Neural progenitor cell (in vitro differentiated cells): ENCODE measurements around the gene GCN1. TPM values are rescaled to one million over a fixed set of nuclear protein-coding genes. Genes with fewer than 3 reads are reported as not detected.

Experiments used
- DNase-seq: peaks from one replicate; pipeline ENCODE4 v3.0.0-alpha.2; 2016; ENCODE audit warnings: low spot score
- H2AFZ ChIP-seq: fragments of 200-600 bp; sonication (generic); replicated peaks from 2 replicates; pipeline ENCODE4 v1.6.1; 2016; ENCODE audit warnings: antibody characterized with exemption
- H3F3A ChIP-seq: fragments of 200-600 bp; sonication (generic); 2 replicates; pipeline ENCODE4 v1.6.1; 2016; ENCODE audit warnings: antibody characterized with exemption, low read depth
- H3K27ac ChIP-seq: fragments of 200-600 bp; sonication (generic); 2 replicates; pipeline ENCODE4 v1.5.1; 2016; ENCODE audit warnings: mild to moderate bottlenecking
- H3K27me3 ChIP-seq: fragments of 200-600 bp; sonication (generic); 2 replicates; pipeline ENCODE4 v1.6.1; 2016; ENCODE audit warnings: mild to moderate bottlenecking, moderate library complexity
- H3K36me3 ChIP-seq: fragments of 200-600 bp; sonication (generic); 2 replicates; pipeline ENCODE4 v1.5.1; 2016
- H3K4me1 ChIP-seq: fragments of 200-600 bp; sonication (generic); 2 replicates; pipeline ENCODE4 v1.6.1; 2016; ENCODE audit warnings: mixed run types
- H3K4me2 ChIP-seq: fragments of 200-600 bp; sonication (generic); 2 replicates; pipeline ENCODE4 v1.6.1; 2016
- H3K4me3 ChIP-seq: fragments of 200-600 bp; sonication (generic); 2 replicates; pipeline ENCODE4 v1.5.1; 2016
- H3K79me2 ChIP-seq: fragments of 200-600 bp; sonication (generic); 2 replicates; pipeline ENCODE4 v1.6.1; 2016; ENCODE audit warnings: low read depth
- H3K9ac ChIP-seq: fragments of 200-600 bp; sonication (generic); 2 replicates; pipeline ENCODE4 v1.6.1; 2016
- H3K9me3 ChIP-seq: fragments of 200-600 bp; sonication (generic); 2 replicates; pipeline ENCODE4 v1.5.1; 2016; ENCODE audit warnings: low read depth
- H4K20me1 ChIP-seq: fragments of 200-600 bp; sonication (generic); 2 replicates; pipeline ENCODE4 v1.6.1; 2016; ENCODE audit warnings: low read depth
- H3K27ac Mint-ChIP-seq: 3 replicates; pipeline ENCODE4 v1.8.0; 2021; ENCODE audit warnings: mixed read lengths
- H3K27me3 Mint-ChIP-seq: 2 replicates; pipeline ENCODE4 v1.8.0; 2022; ENCODE audit warnings: low read depth, mild to moderate bottlenecking, inconsistent platforms, moderate library complexity, mixed read lengths; ENCODE audit not compliant: insufficient read depth
- H3K36me3 Mint-ChIP-seq: 3 replicates; pipeline ENCODE4 v1.8.0; 2021; ENCODE audit warnings: mixed read lengths
- H3K4me1 Mint-ChIP-seq: 3 replicates; pipeline ENCODE4 v1.8.0; 2021; ENCODE audit warnings: mixed read lengths
- H3K4me3 Mint-ChIP-seq: 3 replicates; pipeline ENCODE4 v1.8.0; 2021; ENCODE audit warnings: mild to moderate bottlenecking, moderate library complexity, mixed read lengths
- H3K9me3 Mint-ChIP-seq: 3 replicates; pipeline ENCODE4 v1.8.0; 2020; ENCODE audit warnings: mixed read lengths
- CTCF ChIP-seq: fragments of 200-600 bp; sonication (generic); IDR thresholded peaks from 2 replicates; pipeline ENCODE4 v1.5.1; 2017; ENCODE audit warnings: antibody characterized with exemption, mild to moderate bottlenecking
- EZH2 ChIP-seq: fragments of 200-600 bp; sonication (generic); IDR thresholded peaks from 2 replicates; pipeline ENCODE4 v1.6.1; 2017; ENCODE audit warnings: antibody characterized with exemption, mild to moderate bottlenecking, moderate library complexity
- EZH2phosphoT487 ChIP-seq: fragments of 200-600 bp; sonication (generic); IDR thresholded peaks from 2 replicates; pipeline ENCODE4 v1.6.1; 2017; ENCODE audit warnings: antibody characterized with exemption
- total RNA-seq: library from RNA; depleted of rRNA; stranded (reverse); fragments of >200 nt; gene quantifications from 2 replicates; pipeline ENCODE4 v1.2.3, GENCODE V29; 2015; ENCODE audit warnings: low replicate concordance

Gene GCN1
- total RNA-seq, 1 donor from 2014 or later, result 60.9 TPM

GRCh38 chr12:120155072-120155471 is 39.4 kb downstream of the GCN1 start:
- H3K36me3 Mint-ChIP-seq, result peaks cover 25% of the 10 kb centered on the region
- no peaks in the 10 kb centered on the region for H3K36me3 ChIP-seq
- H3K4me3 Mint-ChIP-seq, result no peak overlapping the region
- no peak overlapping the region for H3K4me3 ChIP-seq
- H4K20me1 ChIP-seq, result no peaks in the 10 kb centered on the region
- H3K27ac ChIP-seq, result no peak overlapping the region
- H3K9ac ChIP-seq, result no peak overlapping the region
- H3K4me2 ChIP-seq, result no peak overlapping the region
- H3F3A ChIP-seq, result no peaks in the 10 kb centered on the region
- H3K79me2 ChIP-seq, result no peaks in the 10 kb centered on the region
- H2AFZ ChIP-seq, result no peak overlapping the region
- no peaks in the 10 kb centered on the region for H3K9me3 Mint-ChIP-seq
- H3K9me3 ChIP-seq, result no peaks in the 10 kb centered on the region
- no peaks in the 10 kb centered on the region for H3K4me1 Mint-ChIP-seq
- H3K27me3 ChIP-seq, result no peaks in the 10 kb centered on the region
- no peak for DNase-seq
- no peak for TF ChIP-seq EZH2
- TF ChIP-seq EZH2phosphoT487, result no peak
- no peak for TF ChIP-seq CTCF
- H3K27me3 Mint-ChIP-seq, result no peaks in the 10 kb centered on the region
- H3K27ac Mint-ChIP-seq, result no peak overlapping the region
- H3K4me1 ChIP-seq, result no peaks in the 10 kb centered on the region

- H3K4me2 ChIP-seq, result no peak overlapping the region
- no peaks in the 10 kb centered on the region for H3K4me1 ChIP-seq
- no peak overlapping the region for H3K4me3 ChIP-seq
- Mint-ChIP-seq H3K36me3 (peaks cover 31% of the 10 kb centered on the region), H3K9me3 (no peaks in the 10 kb centered on the region), H3K4me3 (no peak overlapping the region), H3K27ac (no peak overlapping the region), H3K4me1 (no peaks in the 10 kb centered on the region), H3K27me3 (peaks cover 2% of the 10 kb centered on the region)
- no peaks in the 10 kb centered on the region for H3K36me3 ChIP-seq
- no peak overlapping the region for H3K9ac ChIP-seq
- TF ChIP-seq EZH2 (no peak), EZH2phosphoT487 (no peak), CTCF (no peak)
- no peak overlapping the region for H3K27ac ChIP-seq
- H3K79me2 ChIP-seq, result no peaks in the 10 kb centered on the region
- DNase-seq, result no peak
- H2AFZ ChIP-seq, result no peak overlapping the region
- H3F3A ChIP-seq, result no peaks in the 10 kb centered on the region
- H3K9me3 ChIP-seq, result no peaks in the 10 kb centered on the region
- H4K20me1 ChIP-seq, result no peaks in the 10 kb centered on the region
- no peaks in the 10 kb centered on the region for H3K27me3 ChIP-seq
These were observed 43.5 kb downstream of the GCN1 start for GRCh38 chr12:120150919-120151525.

GRCh38 chr12:120148011-120148410 is 46.5 kb downstream of the GCN1 start:
- Mint-ChIP-seq H3K4me3 (no peak overlapping the region), H3K27ac (no peak overlapping the region), H3K27me3 (peaks cover 2% of the 10 kb centered on the region), H3K9me3 (no peaks in the 10 kb centered on the region), H3K36me3 (peaks cover 23% of the 10 kb centered on the region), H3K4me1 (no peaks in the 10 kb centered on the region)
- Histone ChIP-seq H2AFZ (no peak overlapping the region), H3K27me3 (no peaks in the 10 kb centered on the region), H3K36me3 (no peaks in the 10 kb centered on the region), H3K9ac (no peak overlapping the region), H3K4me2 (no peak overlapping the region), H3K27ac (no peak overlapping the region), H3K9me3 (no peaks in the 10 kb centered on the region), H3F3A (no peaks in the 10 kb centered on the region), H4K20me1 (no peaks in the 10 kb centered on the region), H3K79me2 (no peaks in the 10 kb centered on the region), H3K4me1 (no peaks in the 10 kb centered on the region), H3K4me3 (no peak overlapping the region)
- DNase-seq, result no peak
- TF ChIP-seq EZH2 (no peak), CTCF (no peak), EZH2phosphoT487 (no peak)
